Measurements from ENCODE around the gene BCL6.

- TF ChIP-seq RNF2 (IDR thresholded peaks at IDR 0.05) (no peak), CTCF (IDR thresholded peaks at IDR 0.05 in 2 of 3, conservative IDR thresholded peaks at IDR 0.05 in 1 of 3; ENCODE audit: insufficient read depth in 2 of 3, low read depth in 1 of 3, low read length in 3 of 3) (no peak), ATF2 (CRISPR knock-in tag; IDR thresholded peaks at IDR 0.05) (no peak)
Measured at GRCh38 chr3:187746059-187746441, 782 bp upstream of the BCL6 start.
